ENCODE data around the gene RAD18.

GRCh38 chr3:8985411-8985831 is 22.1 kb upstream of the RAD18 start:
- TF ChIP-seq POLR2A (IDR thresholded peaks at IDR 0.05; ENCODE audit: low read depth, low read length) (no peak), POLR2AphosphoS5 (IDR thresholded peaks at IDR 0.05; ENCODE audit: low read depth, low read length) (no peak), TAF1 (IDR thresholded peaks at IDR 0.05; ENCODE audit: borderline replicate concordance, low read depth, low read length) (no peak)
